ENCODE results near the gene ZNF407.

- TF ChIP-seq ZBTB33 (IDR thresholded peaks at IDR 0.05) (no peak), YY1 (IDR thresholded peaks at IDR 0.05) (no peak), CTCF (IDR thresholded peaks at IDR 0.05; ENCODE audit: low read depth, low read length, missing input control) (no peak), REST (IDR thresholded peaks at IDR 0.05) (no peak), RAD21 (IDR thresholded peaks at IDR 0.05) (no peak), JUND (IDR thresholded peaks at IDR 0.05) (no peak), TAF1 (conservative IDR thresholded peaks at IDR 0.05) (no peak), EGR1 (IDR thresholded peaks at IDR 0.05; ENCODE audit: low read depth in 2 of 2) (no peak), FOXA1 (IDR thresholded peaks at IDR 0.05) (no peak), MAX (IDR thresholded peaks at IDR 0.05) (no peak), RXRA (IDR thresholded peaks at IDR 0.05) (no peak), HNF4A (conservative IDR thresholded peaks at IDR 0.05) (no peak)
These were observed 477.3 kb downstream of the ZNF407 start for GRCh38 chr18:75075016-75075305.
